HG02642 (cell line): Measurements from ENCODE around the gene CADM1.

ENCODE experiments used
- ATAC-seq: cut with Tn5 transposase; IDR thresholded peaks from one replicate; pipeline ENCODE4 v1.9.1; 2021; ENCODE audit warnings: mild to moderate bottlenecking; ENCODE audit not compliant: unreplicated experiment, poor library complexity

The CADM1 gene

GRCh38 chr11:115504276-115505158, at the start of gene CADM1:
TSS of gene CADM1 (minus strand) at chr11:115504415.
- ATAC-seq: peak; percentile 76

- ATAC-seq: no peak
Measured at GRCh38 chr11:115552773-115553438, 48.7 kb upstream of the CADM1 start.

GRCh38 chr11:115552151-115552772, 48.0 kb upstream of the CADM1 start:
- no peak for ATAC-seq

- no peak for ATAC-seq
Measured at GRCh38 chr11:115550291-115551059, 46.3 kb upstream of the CADM1 start.

- no peak for ATAC-seq
Measured at GRCh38 chr11:115548878-115549528, 44.8 kb upstream of the CADM1 start.

DNA sequence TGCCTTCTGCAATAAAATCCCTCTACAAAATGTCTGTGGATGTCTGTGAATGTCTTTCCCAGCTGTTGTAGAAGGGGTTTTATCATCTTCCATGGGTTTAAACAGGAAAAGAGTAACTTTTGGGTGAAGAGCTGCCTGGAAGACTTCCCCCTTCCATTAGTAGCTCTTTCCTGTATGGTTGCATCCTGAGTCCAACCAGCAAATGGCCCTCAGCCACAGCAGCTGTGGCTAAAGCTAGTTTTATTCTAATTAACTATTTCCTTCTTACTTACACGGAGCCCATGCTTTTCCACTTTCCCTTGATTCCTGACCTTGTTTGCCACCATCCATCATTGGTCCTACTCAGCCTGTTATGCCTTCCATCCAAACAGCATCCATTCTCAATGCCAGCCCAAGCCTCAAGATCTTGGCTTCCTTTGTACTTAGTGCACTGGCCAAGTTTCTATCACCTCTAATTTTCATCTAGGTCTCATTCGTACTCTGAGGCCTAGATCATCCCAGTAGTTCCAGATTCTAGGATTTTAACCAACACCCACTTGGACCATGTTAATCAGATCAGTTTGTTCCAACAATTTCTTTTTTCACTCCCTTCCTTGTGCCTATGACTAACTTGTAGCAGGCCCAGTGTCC, 41.5 kb upstream of the CADM1 start:
- no peak for ATAC-seq

DNA sequence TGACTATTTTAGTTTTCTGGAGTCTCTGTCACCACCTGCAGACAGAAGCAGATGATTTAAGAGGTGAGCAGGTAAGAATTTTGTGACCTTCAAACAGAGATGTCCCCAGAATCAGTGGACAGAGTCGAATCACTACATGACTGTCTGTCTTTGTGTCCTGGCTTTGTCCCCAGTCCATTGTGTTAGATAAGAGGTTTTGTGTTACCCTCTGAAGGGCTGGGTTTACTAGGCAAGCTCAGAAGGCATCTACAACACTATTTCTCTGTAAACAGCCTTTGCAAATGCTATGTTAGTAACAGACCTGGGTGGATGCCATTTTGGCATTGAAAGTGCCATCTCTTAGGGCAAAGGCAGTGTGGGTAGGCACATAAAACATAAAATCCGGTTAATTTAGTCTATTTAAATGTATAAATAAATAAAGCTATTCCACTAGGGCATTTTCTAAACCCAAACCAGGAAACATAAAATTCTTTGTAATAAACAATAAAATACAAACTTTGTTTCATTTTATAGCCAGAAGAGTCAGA, 40.3 kb upstream of the CADM1 start:
- ATAC-seq: no peak

- ATAC-seq: no peak
Measured at GRCh38 chr11:115541518-115541917, 37.3 kb upstream of the CADM1 start.

DNA sequence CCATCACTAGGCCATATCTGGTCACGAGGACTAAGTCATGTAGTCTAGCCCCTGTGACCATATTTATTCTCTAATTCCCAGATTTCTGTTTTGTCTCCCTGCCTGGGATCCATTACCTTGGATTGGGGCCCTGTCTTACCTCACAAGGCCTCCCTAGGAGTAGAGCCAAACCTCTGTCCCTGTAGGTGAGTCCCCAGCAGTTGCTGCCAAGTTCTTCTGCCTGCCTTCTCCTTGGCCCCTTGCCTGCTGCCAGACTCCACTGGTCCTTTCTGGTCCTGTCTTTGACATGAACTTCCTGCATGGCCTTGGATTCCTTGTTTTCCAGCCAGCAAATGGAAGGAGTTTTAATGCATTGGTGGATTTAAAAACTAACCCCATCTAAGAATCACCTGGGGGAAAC, 35.6 kb upstream of the CADM1 start:
- ATAC-seq: no peak

DNA sequence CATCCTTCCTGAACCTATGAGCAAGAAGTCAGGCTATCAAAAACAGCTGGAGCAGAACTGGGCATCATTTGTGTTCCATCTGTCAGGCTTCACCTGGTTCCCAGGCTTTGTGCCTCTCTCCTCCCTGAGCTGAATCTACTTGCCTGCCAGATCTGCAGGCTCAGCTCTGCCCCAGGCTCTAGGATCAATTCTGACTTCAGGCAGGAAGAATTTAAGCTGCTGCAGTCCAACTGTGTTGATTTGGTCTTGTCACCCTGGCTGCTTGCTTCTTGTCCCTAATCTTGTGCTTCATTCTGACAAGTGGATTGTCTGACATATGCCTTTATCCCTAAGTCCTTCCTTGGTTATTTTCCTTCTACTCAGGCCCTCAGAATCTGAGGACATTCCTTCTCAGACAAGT, 31.6 kb upstream of the CADM1 start:
- ATAC-seq: no peak

DNA sequence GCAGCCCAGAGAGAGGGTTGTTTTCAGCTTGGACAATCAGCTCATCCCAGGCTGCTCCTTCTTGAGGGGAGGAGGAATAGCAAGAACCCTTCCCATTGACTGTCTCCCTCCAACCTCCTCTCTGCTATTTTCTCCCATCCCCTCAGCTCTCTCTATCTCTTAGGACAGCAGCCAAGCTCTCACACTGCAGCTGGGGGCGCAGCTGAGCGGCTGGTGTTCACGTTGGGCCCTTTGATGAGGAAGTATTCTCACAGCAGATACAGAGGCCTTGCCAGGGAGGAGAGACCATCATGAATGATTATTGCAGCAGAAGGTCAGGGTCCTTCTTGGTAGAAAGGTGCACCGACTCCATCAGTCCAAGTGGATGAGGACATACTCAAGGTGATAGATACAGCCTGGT, 26.5 kb upstream of the CADM1 start:
- no peak for ATAC-seq

DNA sequence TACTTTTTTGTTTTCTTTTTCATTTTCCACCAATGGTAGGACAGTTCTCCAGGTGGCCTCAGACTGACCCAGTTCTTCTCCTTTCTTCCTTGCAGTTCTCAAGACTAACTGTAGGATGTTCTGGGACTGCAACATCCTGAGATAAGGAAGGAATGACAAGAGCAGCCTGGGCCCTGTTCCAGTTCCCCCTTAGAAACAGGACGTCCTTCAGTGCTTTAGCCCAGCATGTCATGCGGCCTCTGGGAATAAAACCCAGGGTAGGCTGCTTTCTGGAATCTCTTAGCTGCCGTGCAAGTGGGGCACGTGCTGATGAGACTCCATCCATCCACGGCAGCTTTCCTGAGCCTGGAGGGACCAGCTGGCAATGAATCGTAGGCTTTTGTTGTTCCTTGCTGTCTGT, 24.0 kb upstream of the CADM1 start:
- no peak for ATAC-seq

GRCh38 chr11:115527534-115528125, 23.4 kb upstream of the CADM1 start:
- ATAC-seq: no peak

- ATAC-seq: no peak
Measured at GRCh38 chr11:115525531-115526006, 21.4 kb upstream of the CADM1 start.

DNA sequence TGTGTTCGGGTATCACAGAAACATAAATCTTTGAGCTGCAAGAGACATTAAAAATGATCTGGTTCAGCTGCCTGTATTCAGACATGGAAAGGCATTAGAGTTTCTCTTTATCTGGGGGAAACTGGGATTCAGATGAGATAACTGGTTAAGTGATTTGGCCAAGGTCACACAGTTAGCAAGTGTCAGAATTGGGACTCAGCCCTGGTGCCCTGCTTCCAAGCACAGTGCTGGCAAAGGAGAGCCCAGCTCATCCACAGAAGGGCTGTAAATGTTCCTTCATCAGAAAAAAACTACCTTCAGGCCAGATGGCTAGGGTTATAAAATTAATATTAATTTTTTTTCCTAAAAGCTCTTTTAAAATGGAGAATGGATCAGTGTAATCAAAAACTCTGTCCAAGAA, 20.4 kb upstream of the CADM1 start:
- ATAC-seq: no peak

GRCh38 chr11:115523727-115524399, 19.6 kb upstream of the CADM1 start:
- no peak for ATAC-seq

DNA sequence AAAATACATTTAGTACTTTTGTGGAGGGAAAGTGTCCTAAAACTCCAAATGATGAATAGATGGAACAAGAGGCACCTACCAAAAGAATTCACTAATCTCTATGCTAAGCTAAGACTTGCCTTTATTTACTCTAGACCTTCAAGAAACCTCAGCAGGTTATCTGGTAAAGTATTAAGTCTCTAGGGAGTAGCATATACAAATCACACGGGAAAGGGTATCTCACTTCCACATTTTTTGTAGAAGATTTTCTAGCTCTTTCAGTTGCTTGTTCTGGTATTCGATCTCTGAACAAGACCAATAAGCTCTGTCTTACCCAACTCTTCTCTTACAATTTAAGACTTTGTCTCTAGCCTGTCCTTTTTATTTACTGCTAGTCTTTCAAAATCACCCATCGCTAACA, 18.1 kb upstream of the CADM1 start:
- no peak for ATAC-seq

GRCh38 chr11:115521825-115522224, 17.6 kb upstream of the CADM1 start:
- ATAC-seq: no peak
